Osteocyte (in vitro differentiated cells): Measurements from ENCODE around the gene SLC16A11. TPM values are rescaled to one million over a fixed set of nuclear protein-coding genes. Genes with fewer than 3 reads are reported as not detected.

Experiments
- DNase-seq: peaks from one replicate; pipeline ENCODE4 v3.0.0; 2021; ENCODE audit warnings: mixed read lengths; ENCODE audit not compliant: unreplicated experiment; ENCODE audit errors: extremely low spot score
- H3K27ac Mint-ChIP-seq: one replicate; pipeline ENCODE4 v1.8.0; 2021; ENCODE audit warnings: mild to moderate bottlenecking, mixed read lengths; ENCODE audit not compliant: unreplicated experiment
- H3K27me3 Mint-ChIP-seq: one replicate; pipeline ENCODE4 v1.8.0; 2021; ENCODE audit warnings: mixed read lengths; ENCODE audit not compliant: unreplicated experiment
- H3K36me3 Mint-ChIP-seq: one replicate; pipeline ENCODE4 v1.8.0; 2021; ENCODE audit warnings: mixed read lengths; ENCODE audit not compliant: unreplicated experiment
- H3K4me1 Mint-ChIP-seq: one replicate; pipeline ENCODE4 v1.8.0; 2021; ENCODE audit warnings: mixed read lengths; ENCODE audit not compliant: unreplicated experiment
- H3K4me3 Mint-ChIP-seq: one replicate; pipeline ENCODE4 v1.8.0; 2021; ENCODE audit warnings: mild to moderate bottlenecking, moderate library complexity, mixed read lengths; ENCODE audit not compliant: unreplicated experiment
- H3K9me3 Mint-ChIP-seq: one replicate; pipeline ENCODE4 v1.8.0; 2021; ENCODE audit warnings: mixed read lengths; ENCODE audit not compliant: unreplicated experiment
- CTCF ChIP-seq: fragments of 200-600 bp; sonication (generic); IDR thresholded peaks from 2 replicates; pipeline ENCODE4 v1.5.0; 2021; ENCODE audit warnings: antibody characterized with exemption, mild to moderate bottlenecking, moderate library complexity
- total RNA-seq: library from RNA; stranded (reverse); gene quantifications from 2 replicates; pipeline ENCODE4 v1.2.1, GENCODE V29; 2021

Gene SLC16A11
- total RNA-seq, 1 donor from 2014 or later = 0.75 TPM

DNA sequence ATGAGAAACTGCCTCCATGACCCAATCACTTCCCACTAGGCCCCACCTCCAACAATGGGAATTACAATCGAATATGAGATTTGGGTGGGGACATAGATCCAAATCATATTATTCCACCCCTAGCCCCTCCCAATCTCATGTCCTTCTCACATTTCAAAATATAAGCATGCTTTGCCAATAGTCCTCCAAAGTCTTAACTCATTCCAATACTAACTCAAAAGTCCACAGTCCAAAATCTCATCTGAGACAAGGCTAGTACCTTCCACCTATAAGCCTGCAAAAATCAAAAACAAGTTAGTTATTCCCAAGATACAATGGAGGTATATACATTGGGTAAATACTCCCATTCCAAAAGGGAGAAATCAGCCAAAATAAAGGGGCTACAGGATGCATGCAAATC, 23.3 kb upstream of the SLC16A11 start:
- no peaks in the 10 kb centered on the region for H3K36me3 Mint-ChIP-seq
- no peak for DNase-seq
- no peak for TF ChIP-seq CTCF
- H3K9me3 Mint-ChIP-seq = peaks cover 9% of the 10 kb centered on the region
- no peaks in the 10 kb centered on the region for H3K4me1 Mint-ChIP-seq
- H3K27me3 Mint-ChIP-seq = peaks cover 31% of the 10 kb centered on the region
- no peak overlapping the region for H3K4me3 Mint-ChIP-seq
- no peak overlapping the region for H3K27ac Mint-ChIP-seq

GRCh38 chr17:7064261-7064660, 20.4 kb upstream of the SLC16A11 start:
- no peak for TF ChIP-seq CTCF
- H3K27ac Mint-ChIP-seq = no peak overlapping the region

DNA sequence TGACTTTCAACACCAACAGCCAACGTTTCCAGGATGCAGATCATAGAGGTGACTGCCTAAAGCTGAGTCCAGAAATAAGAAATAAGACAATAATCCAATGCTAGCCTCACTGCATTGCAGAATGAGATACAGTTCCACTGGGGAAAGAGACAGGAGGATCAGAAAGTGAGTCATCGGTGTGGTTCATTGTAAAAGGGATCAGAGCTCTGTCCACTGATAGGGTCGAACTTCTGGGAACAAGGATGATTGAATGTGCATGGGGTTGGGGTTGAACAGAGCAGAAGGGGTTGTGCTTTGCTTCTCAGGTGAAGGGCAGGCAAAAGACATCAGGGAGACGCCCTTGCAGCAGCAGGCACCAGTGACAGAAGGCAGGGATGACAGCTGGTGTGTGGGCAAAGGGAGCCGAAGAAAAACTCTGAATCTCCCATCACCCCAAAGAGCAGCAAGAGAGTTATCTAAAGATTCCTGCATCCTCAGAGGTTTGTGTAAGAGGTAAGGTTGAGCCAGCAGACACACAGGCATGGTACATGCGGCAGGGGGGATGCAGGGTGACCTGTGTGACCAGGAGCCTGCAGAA, 19.7 kb upstream of the SLC16A11 start:
- Mint-ChIP-seq H3K27ac (no peak overlapping the region), H3K36me3 (no peaks in the 10 kb centered on the region), H3K4me1 (no peaks in the 10 kb centered on the region), H3K4me3 (no peak overlapping the region), H3K27me3 (peaks cover 32% of the 10 kb centered on the region), H3K9me3 (peaks cover 7% of the 10 kb centered on the region)
- DNase-seq = no peak
- TF ChIP-seq CTCF = no peak

More at GRCh38 chr17:7064261-7064660, 20.4 kb upstream of the SLC16A11 start:
- Mint-ChIP-seq H3K27me3 (peaks cover 26% of the 10 kb centered on the region), H3K36me3 (no peaks in the 10 kb centered on the region), H3K9me3 (peaks cover 9% of the 10 kb centered on the region), H3K4me3 (no peak overlapping the region), H3K4me1 (no peaks in the 10 kb centered on the region)
- no peak for DNase-seq

DNA sequence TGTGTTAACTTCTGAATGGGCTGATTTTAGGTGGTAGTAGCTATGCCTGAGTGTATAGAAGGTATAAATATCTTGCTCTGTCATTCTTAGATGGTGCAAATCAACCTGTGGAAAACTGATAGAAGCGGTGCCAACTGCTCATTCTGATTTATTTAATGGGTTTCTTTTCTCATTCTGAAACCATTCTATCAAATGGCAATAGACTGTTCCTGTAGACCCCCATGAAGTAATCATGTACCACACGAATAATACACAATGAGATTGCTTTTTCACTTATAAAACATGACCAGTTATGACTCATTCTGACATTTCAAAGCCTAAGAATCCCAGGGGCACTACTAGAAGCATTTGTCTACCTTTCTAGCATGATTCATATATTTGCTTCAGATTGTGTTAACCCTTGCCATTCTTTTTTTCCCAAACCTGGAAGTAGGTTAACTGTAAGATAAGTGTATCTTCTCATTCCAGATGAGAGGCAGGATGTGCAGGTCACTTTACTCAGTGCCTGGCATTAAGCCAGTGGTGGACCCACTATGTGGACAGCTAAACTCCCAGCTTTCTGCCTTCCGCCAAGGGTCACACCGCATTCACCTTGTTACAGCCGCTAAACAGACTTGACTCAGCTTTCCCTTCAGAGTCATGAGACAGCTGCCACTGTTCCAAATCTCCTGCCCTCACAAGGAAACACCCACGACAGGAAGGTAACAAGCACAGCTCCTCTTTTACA, 16.4 kb upstream of the SLC16A11 start:
- no peak for DNase-seq
- H3K4me1 Mint-ChIP-seq = no peaks in the 10 kb centered on the region
- H3K9me3 Mint-ChIP-seq = no peaks in the 10 kb centered on the region
- peaks cover 23% of the 10 kb centered on the region for H3K27me3 Mint-ChIP-seq
- no peaks in the 10 kb centered on the region for H3K36me3 Mint-ChIP-seq
- TF ChIP-seq CTCF = no peak
- H3K27ac Mint-ChIP-seq = no peak overlapping the region
- H3K4me3 Mint-ChIP-seq = no peak overlapping the region

DNA sequence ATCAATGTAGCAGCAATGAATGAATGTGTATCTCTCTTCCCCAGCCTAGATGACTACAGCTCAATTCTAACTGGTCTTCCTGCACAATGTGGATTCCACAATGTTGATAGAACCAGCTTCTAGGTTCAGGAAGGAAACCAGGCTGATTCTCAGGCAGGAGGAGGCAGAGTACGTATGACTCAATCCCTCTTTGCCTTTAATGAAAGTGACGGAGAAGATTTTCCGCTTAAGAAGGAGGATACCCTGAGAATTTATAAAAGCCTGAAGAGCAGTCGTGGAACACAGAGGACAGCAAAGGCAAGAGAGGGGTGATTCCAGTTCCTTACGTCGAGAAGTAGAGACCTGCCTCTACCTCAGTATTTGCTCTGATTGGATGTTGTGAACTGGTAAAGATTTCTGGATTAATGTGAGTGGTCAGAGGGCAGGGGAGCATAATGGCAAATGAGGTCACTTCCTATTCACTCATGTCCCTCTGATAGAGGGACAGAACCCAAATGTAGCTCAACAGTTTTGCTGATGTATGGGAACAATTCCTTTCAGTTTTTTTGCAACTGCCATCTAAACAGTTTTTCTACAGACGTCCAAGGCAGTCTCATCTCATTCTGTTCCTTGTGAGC, 15.0 kb upstream of the SLC16A11 start:
- H3K27ac Mint-ChIP-seq = no peak overlapping the region
- peaks cover 19% of the 10 kb centered on the region for H3K27me3 Mint-ChIP-seq
- no peaks in the 10 kb centered on the region for H3K4me1 Mint-ChIP-seq
- no peak for DNase-seq
- TF ChIP-seq CTCF = no peak
- no peaks in the 10 kb centered on the region for H3K36me3 Mint-ChIP-seq
- H3K9me3 Mint-ChIP-seq = no peaks in the 10 kb centered on the region
- H3K4me3 Mint-ChIP-seq = no peak overlapping the region
